Erythroblast (primary cell): Measurements from ENCODE around the gene MUC5B.

Source experiments
- GATA1 ChIP-seq: IDR thresholded peaks from 2 replicates; pipeline ENCODE4 v1.6.1; 2011; ENCODE audit warnings: low read depth, mild to moderate bottlenecking, control low read depth, low read length, moderate library complexity
- POLR2A ChIP-seq: IDR thresholded peaks from 2 replicates; pipeline ENCODE4 v1.6.1; 2011; ENCODE audit warnings: mild to moderate bottlenecking, low read length

GRCh38 chr11:1177020-1177770 is 45.7 kb upstream of the MUC5B start:
- TF ChIP-seq POLR2A (no peak), GATA1 (no peak)
